ENCODE data around the gene SERPINF2. TPM values are rescaled to one million over a fixed set of nuclear protein-coding genes. Genes with fewer than 3 reads are reported as not detected.

The SERPINF2 gene
- total RNA-seq, 1 donor from 2014 or later: 74.5 TPM

DNA sequence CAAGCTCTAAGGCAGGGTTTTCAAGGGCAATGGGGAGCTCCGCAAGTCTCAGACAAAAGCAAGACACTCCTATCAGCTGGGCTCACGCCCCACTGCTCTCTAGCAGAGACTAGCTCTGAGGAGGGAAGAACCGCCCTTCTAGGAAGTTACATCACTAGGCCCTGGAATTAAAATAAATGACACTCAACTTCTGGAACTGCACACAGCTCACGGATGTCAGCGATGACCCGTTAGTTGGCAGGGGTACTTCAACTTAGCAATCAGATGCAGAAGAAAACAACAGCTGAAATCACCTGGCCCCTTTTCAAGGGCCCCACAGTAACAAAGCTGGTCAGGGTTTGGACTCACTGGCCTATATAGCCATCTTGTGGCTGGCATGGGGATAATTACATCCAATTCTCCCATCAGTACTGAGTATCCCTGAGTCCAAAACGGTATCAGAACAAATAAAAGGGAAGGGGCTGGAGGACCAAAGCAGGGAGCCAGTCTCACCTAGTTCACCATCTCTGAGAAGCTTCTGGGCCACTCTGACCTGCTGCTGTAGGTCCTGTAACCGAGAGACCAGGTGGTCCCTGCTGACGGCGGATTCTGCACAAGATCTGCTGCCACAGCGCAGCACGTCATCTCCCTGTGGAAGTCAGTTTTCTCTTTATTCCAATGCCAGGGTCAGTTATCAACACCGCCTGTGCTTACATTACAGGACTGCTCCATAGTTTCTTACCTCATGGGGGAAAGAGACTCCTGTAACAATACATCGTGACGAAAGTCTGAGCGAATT lies 41.4 kb downstream of the SERPINF2 start:
- no peaks in the 10 kb centered on the region for H3K9me3 Mint-ChIP-seq (ENCODE audit: low read depth)
- peaks cover 3% of the 10 kb centered on the region for H3K4me1 Mint-ChIP-seq (ENCODE audit: low read depth)
- H3K27ac Mint-ChIP-seq: peak overlapping the region; percentile 54
- no peaks in the 10 kb centered on the region for H3K27me3 Mint-ChIP-seq
- peaks cover 19% of the 10 kb centered on the region for H3K36me3 Mint-ChIP-seq (ENCODE audit: insufficient read depth)
- no peak overlapping the region for H3K4me3 Mint-ChIP-seq (ENCODE audit: low read depth)
- no peak for DNase-seq (ENCODE audit: low spot score, unreplicated experiment)
- peak; percentile 74 for TF ChIP-seq CTCF (IDR thresholded peaks at IDR 0.05; ENCODE audit: unreplicated experiment)

DNA sequence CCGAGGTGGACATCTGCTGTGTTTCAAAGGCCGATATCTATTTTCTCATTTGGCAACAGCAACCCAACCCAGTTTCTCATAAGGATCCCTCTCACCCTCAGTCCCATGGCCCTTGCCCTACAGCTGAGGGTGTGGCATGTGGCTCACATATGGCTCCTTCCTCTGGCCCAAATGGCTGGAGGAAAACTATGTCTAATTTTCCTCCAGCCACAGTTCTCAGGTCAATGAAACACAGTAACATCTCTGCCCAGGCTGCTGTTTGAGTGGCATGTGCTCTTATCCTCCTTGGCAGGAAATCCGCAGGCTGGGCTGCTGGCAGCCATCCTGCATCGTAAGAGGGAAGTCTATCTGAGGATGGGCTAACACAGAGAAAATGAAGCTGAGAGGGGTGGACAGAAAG lies 43.3 kb downstream of the SERPINF2 start:
- Mint-ChIP-seq H3K27ac (no peak overlapping the region), H3K36me3 (ENCODE audit: insufficient read depth) (peaks cover 19% of the 10 kb centered on the region)
- no peak for TF ChIP-seq CTCF (IDR thresholded peaks at IDR 0.05; ENCODE audit: unreplicated experiment)

GRCh38 chr17:1786708-1787107 lies 44.0 kb downstream of the SERPINF2 start:
- H3K9me3 Mint-ChIP-seq (ENCODE audit: low read depth): no peaks in the 10 kb centered on the region
- H3K4me3 Mint-ChIP-seq (ENCODE audit: low read depth): no peak overlapping the region
- no peaks in the 10 kb centered on the region for H3K27me3 Mint-ChIP-seq
- no peak for TF ChIP-seq CTCF (IDR thresholded peaks at IDR 0.05; ENCODE audit: unreplicated experiment)
- H3K36me3 Mint-ChIP-seq (ENCODE audit: insufficient read depth): peaks cover 21% of the 10 kb centered on the region
- no peak for DNase-seq (ENCODE audit: low spot score, unreplicated experiment)
- H3K27ac Mint-ChIP-seq: no peak overlapping the region
- H3K4me1 Mint-ChIP-seq (ENCODE audit: low read depth): peaks cover 3% of the 10 kb centered on the region

More for the DNA sequence above, 43.3 kb downstream of the SERPINF2 start:
- no peak for DNase-seq (ENCODE audit: low spot score, unreplicated experiment)
- peaks cover 3% of the 10 kb centered on the region for H3K4me1 Mint-ChIP-seq (ENCODE audit: low read depth)
- H3K27me3 Mint-ChIP-seq: no peaks in the 10 kb centered on the region
- no peak overlapping the region for H3K4me3 Mint-ChIP-seq (ENCODE audit: low read depth)
- H3K9me3 Mint-ChIP-seq (ENCODE audit: low read depth): no peaks in the 10 kb centered on the region

DNA sequence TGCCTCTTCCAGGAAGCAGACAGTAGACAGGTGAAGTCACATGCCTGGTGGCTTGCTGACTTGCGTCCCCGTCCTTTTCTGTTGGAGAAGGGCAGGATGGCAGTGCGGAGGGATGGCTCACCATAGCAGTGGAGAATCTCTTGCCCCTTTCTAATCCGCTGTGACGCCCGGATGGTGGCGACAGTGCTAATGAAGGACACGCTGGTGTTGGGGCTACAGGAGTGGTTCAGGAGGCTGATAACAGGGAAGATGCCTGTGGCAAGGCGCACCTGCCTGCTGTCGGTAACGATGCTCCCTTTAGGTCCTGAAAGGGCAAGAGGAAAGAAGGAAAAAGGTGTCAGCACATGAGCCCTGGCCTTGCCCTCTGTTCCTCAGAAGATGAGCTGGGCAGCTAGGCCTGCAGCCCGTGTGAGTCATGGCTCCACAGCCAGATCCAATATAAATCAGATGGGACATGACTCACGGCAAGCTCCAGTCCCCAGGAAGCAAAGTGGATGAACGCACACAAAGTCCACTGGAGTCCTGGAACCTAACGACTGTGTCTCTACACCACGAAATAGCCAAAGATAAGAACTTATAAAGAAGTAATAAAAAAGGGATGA lies 44.7 kb downstream of the SERPINF2 start:
- Mint-ChIP-seq H3K4me3 (ENCODE audit: low read depth) (no peak overlapping the region), H3K36me3 (ENCODE audit: insufficient read depth) (peaks cover 16% of the 10 kb centered on the region), H3K27me3 (no peaks in the 10 kb centered on the region), H3K9me3 (ENCODE audit: low read depth) (no peaks in the 10 kb centered on the region), H3K27ac (no peak overlapping the region), H3K4me1 (ENCODE audit: low read depth) (peaks cover 3% of the 10 kb centered on the region)
- no peak for DNase-seq (ENCODE audit: low spot score, unreplicated experiment)
- TF ChIP-seq CTCF (IDR thresholded peaks at IDR 0.05; ENCODE audit: unreplicated experiment): no peak

DNA sequence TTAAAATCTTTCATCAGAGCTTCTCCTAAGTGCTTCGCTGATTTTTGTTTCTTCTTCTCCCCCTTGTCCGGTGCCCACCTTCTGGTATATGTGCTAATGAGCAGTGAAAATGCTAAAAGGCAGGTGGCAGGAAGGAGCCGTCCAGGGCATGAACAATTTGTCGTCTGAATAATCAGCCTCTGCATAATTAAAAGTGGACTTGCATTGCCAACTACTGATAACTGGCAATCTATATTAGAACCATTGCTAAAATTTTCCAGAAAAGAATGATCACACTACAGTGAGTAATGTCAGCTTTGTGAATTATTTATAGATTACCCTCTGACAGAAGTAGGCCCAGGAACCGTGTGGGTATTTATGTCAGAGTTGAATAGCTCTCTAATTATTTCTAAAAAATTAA lies 47.3 kb downstream of the SERPINF2 start:
- H3K36me3 Mint-ChIP-seq (ENCODE audit: insufficient read depth): peaks cover 6% of the 10 kb centered on the region
- H3K27ac Mint-ChIP-seq: no peak overlapping the region
- DNase-seq (ENCODE audit: low spot score, unreplicated experiment): no peak
- H3K4me1 Mint-ChIP-seq (ENCODE audit: low read depth): no peaks in the 10 kb centered on the region
- no peaks in the 10 kb centered on the region for H3K27me3 Mint-ChIP-seq
- no peaks in the 10 kb centered on the region for H3K9me3 Mint-ChIP-seq (ENCODE audit: low read depth)
- no peak for TF ChIP-seq CTCF (IDR thresholded peaks at IDR 0.05; ENCODE audit: unreplicated experiment)
- no peak overlapping the region for H3K4me3 Mint-ChIP-seq (ENCODE audit: low read depth)

Measured in progenitor cell of endocrine pancreas (in vitro differentiated cells).